ENCODE results near the gene SRRT. TPM values are rescaled to one million over a fixed set of nuclear protein-coding genes. Genes with fewer than 3 reads are reported as not detected.

The SRRT gene
- total and polyA plus RNA-seq, 8 donors: 45.2 to 184 (median 77.6) TPM

DNA sequence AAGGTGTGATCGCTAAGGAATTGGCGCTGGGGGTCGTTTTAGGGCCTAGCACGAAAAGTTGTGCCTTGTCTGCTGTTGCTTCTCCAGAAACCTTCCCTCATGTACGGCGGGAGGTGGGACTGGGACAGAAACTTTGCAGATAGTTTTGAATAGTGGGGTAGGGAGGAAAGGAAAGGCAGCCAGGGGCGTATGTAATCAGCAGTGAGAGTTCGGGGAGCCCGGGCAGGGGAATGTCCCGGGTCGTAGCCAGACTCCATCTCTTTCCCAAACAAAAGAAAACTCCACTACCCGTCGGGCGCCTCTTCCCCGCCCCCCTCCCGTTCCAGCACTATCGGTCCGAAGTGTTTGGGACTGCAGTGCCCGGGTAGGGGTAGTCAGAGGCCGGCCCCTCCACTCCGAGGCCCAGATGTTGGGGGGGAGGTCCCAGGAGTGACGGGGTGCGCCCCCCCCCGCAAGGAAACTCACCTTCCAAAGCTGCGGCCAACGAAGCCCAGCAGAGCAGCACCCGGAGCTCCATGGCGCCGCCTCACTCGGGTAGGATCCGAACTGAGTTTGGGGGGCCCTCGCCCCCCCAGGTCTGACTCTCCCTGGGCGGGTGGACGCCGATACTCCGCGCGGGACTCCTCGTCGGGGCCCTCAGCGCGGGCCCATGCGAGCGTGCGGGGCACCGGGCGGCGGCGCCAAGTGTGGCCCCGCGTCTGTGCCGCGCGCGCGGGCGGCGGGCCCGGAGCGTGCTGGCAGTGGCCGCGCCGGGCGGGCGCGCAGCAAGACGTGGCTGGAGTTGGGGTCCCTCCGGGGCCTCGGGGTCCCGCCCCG lies 48.2 kb upstream of the SRRT start:
- Histone ChIP-seq H3K27me3 (peaks cover 0 to 53% (median 6%) of the 10 kb centered on the region in 3 donors), H3K4me3 (peak overlapping the region; percentile 69 to 81 (median 74)), H3K9me3 (no peaks in the 10 kb centered on the region), H3K27ac (peak overlapping the region; percentile 67 to 88 (median 82)), H3K36me3 (peaks cover 22 to 27% (median 25%) of the 10 kb centered on the region in 4 donors), H3K4me1 (peaks cover 29 to 67% (median 56%) of the 10 kb centered on the region in 4 donors)
- 1 to 4% (median 2%) methylated on average over 20 to 71 of the region's 71 CpGs for WGBS, 5 donors
- no peak for TF ChIP-seq POLR2AphosphoS5 (IDR thresholded peaks at IDR 0.05)
- no peak for TF ChIP-seq EP300 (IDR thresholded peaks at IDR 0.05)
- no peak for TF ChIP-seq POLR2A (IDR thresholded peaks at IDR 0.05)
- TF ChIP-seq CTCF (IDR thresholded peaks at IDR 0.05): no peak
- intact Hi-C loops (cut with DNase I; ENCODE audit: low total_unique reads): no loop called here
- peak in 1 of 2 donors; percentile 62 for DNase-seq

DNA sequence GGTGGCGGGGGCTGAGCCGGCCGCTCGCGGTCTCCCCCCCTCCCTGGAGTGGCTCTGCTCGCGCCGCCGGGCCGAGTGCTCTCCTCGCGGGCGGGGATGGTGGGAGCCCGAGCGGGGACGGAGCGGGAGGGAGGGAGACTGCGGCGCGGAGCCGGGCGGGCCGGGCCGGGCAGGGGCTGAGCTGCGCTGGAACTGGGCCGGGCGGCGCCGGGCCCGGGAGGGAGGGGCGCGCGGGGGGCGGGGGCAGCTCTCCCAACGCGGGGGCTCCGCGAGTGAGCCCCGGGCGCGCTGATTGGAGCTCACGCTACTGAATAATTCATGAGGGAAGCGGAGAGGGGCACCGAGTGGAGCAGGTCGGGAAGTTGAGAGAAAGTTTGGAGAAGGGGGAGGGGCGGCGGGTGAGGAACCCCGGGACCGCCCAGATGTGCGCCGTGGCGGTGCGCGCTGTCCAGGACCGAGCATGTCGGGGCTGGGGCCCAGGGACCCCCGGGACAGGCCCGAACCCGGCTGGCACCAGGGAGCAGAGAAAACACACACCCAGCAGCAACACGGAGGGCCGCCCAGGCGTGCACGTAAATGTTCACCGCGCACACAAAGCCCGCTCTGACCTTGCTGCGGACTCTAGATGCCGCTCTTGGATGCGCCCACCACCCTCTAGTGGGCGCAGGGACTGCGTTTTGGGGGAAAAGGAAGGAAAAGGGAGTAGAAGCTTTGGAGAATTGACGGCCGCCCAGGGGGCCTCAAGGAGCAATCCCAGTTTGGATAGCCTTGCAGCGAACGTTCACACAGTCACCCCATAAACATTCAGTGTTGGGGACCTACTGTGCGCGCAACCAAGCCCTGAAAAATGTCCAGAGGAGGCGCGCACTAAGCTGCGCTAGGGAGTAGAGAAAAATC lies 47.3 kb upstream of the SRRT start, which contains the start of gene EPHB4:
TSS of gene EPHB4 (minus strand) at position 194 of the 897 bp plus-strand sequence. CDS start 493 bp downstream, outside the sequence.
- H3K4me3 ChIP-seq: peak within 1 kb of the TSS; percentile 69 to 81 (median 74)
- intact Hi-C loops (cut with DNase I; ENCODE audit: low total_unique reads): no loop called here
- DNase-seq: peak; percentile 85 to 96
- H3K27ac ChIP-seq: peak within 1 kb of the TSS; percentile 67 to 88 (median 82)
- peaks cover 29 to 71% (median 60%) of the 10 kb centered on the region in 4 donors for H3K4me1 ChIP-seq
- H3K9me3 ChIP-seq: no peaks in the 10 kb centered on the region
- H3K27me3 ChIP-seq: peaks cover 0 to 53% (median 6%) of the 10 kb centered on the region in 3 donors
- 0 to 4% (median 1%) methylated on average over 41 to 80 of the region's 80 CpGs for WGBS, 5 donors
- TF ChIP-seq POLR2A (IDR thresholded peaks at IDR 0.05) (no peak), POLR2AphosphoS5 (IDR thresholded peaks at IDR 0.05) (peak in 1 of 3 donors; percentile 21), EP300 (IDR thresholded peaks at IDR 0.05) (no peak)
- H3K36me3 ChIP-seq: peaks cover 14 to 19% (median 16%) of the 10 kb centered on the region in 4 donors

- Histone ChIP-seq H3K9me3 (no peaks in the 10 kb centered on the region), H3K27me3 (peaks cover 0 to 48% (median 6%) of the 10 kb centered on the region in 3 donors), H3K4me1 (peaks cover 29 to 71% (median 56%) of the 10 kb centered on the region in 4 donors), H3K27ac (peak overlapping the region; percentile 34 to 88 (median 72)), H3K4me3 (no peak overlapping the region), H3K36me3 (peaks cover 0 to 2% (median under 1%) of the 10 kb centered on the region in 4 donors)
- 19 to 40% (median 22%) methylated on average over 12 to 20 of the region's 20 CpGs for WGBS, 5 donors
- intact Hi-C loops (cut with DNase I; ENCODE audit: low total_unique reads): no loop called here
- DNase-seq: peak; percentile 76 to 84
- TF ChIP-seq POLR2A (IDR thresholded peaks at IDR 0.05) (no peak), CTCF (IDR thresholded peaks at IDR 0.05) (no peak), POLR2AphosphoS5 (IDR thresholded peaks at IDR 0.05) (peak; percentile 11 to 52 (median 18))
Observed at GRCh38 chr7:100829150-100829716, 45.7 kb upstream of the SRRT start.

GRCh38 chr7:100830396-100830795 lies 44.5 kb upstream of the SRRT start:
- TF ChIP-seq POLR2A (IDR thresholded peaks at IDR 0.05) (no peak), POLR2AphosphoS5 (IDR thresholded peaks at IDR 0.05) (no peak), CTCF (IDR thresholded peaks at IDR 0.05) (no peak), EP300 (IDR thresholded peaks at IDR 0.05) (no peak)
- WGBS, 5 donors: 60 to 84% (median 81%) methylated on average over 4 of the region's 4 CpGs

More at GRCh38 chr7:100830396-100830795, 44.5 kb upstream of the SRRT start:
- H3K4me3 ChIP-seq: no peak overlapping the region
- no peaks in the 10 kb centered on the region for H3K36me3 ChIP-seq
- H3K27ac ChIP-seq: peak overlapping the region in 4 of 5 donors; percentile 68 to 88 (median 80)
- H3K27me3 ChIP-seq: peaks cover 0 to 38% (median 6%) of the 10 kb centered on the region in 3 donors
- no peaks in the 10 kb centered on the region for H3K9me3 ChIP-seq
- DNase-seq: no peak
- intact Hi-C loops (cut with DNase I; ENCODE audit: low total_unique reads): no loop called here
- H3K4me1 ChIP-seq: peaks cover 24 to 59% (median 45%) of the 10 kb centered on the region in 4 donors
